HuH-7.5 (cell line): ENCODE results near the gene GLCE.

Experiments
- DNase-seq: peaks from one replicate; pipeline ENCODE4 v3.0.0; 2011; ENCODE audit warnings: low spot score

GLCE gene

GRCh38 chr15:69209661-69210060 is 49.2 kb downstream of the GLCE start:
- no peak for DNase-seq

- DNase-seq: no peak
Observed at GRCh38 chr15:69210574-69210973, 50.1 kb downstream of the GLCE start.

GRCh38 chr15:69213786-69214185 is 53.4 kb downstream of the GLCE start:
- DNase-seq: no peak

GRCh38 chr15:69215314-69216035 is 55.0 kb downstream of the GLCE start:
- no peak for DNase-seq

GRCh38 chr15:69217381-69217780 is 56.9 kb downstream of the GLCE start:
- no peak for DNase-seq

- DNase-seq: no peak
Observed at GRCh38 chr15:69219690-69220089, 59.3 kb downstream of the GLCE start.

- DNase-seq: no peak
Observed at GRCh38 chr15:69222002-69222474, 61.6 kb downstream of the GLCE start.

- no peak for DNase-seq
Observed at GRCh38 chr15:69223083-69223813, 62.8 kb downstream of the GLCE start.

GRCh38 chr15:69224383-69224782 is 63.9 kb downstream of the GLCE start:
- peak; percentile 22 for DNase-seq

- DNase-seq: no peak
Observed at GRCh38 chr15:69225355-69226022, 65.1 kb downstream of the GLCE start.

- DNase-seq: no peak
Observed at GRCh38 chr15:69226023-69226355, 65.6 kb downstream of the GLCE start.

- no peak for DNase-seq
Observed at GRCh38 chr15:69232144-69232543, 71.7 kb downstream of the GLCE start.

GRCh38 chr15:69232765-69233164 is 72.3 kb downstream of the GLCE start:
- DNase-seq: no peak

GRCh38 chr15:69234676-69235075 is 74.2 kb downstream of the GLCE start:
- DNase-seq: no peak

- no peak for DNase-seq
Observed at GRCh38 chr15:69236505-69236904, 76.1 kb downstream of the GLCE start.

- DNase-seq: no peak
Observed at GRCh38 chr15:69237718-69238117, 77.3 kb downstream of the GLCE start.

GRCh38 chr15:69244798-69245197 is 84.4 kb downstream of the GLCE start:
- no peak for DNase-seq

- DNase-seq: no peak
Observed at GRCh38 chr15:69253156-69253555, 92.7 kb downstream of the GLCE start.

GRCh38 chr15:69265347-69265955 is 105.0 kb downstream of the GLCE start:
- DNase-seq: no peak

GRCh38 chr15:69271217-69271616 is 110.8 kb downstream of the GLCE start:
- DNase-seq: no peak

GRCh38 chr15:69272139-69272538 is 111.7 kb downstream of the GLCE start:
- no peak for DNase-seq

- no peak for DNase-seq
Observed at GRCh38 chr15:69272891-69273290, 112.5 kb downstream of the GLCE start.
